Ramos (cell line): ENCODE results near the gene RPS6KL1.

Source experiments
- in situ Hi-C: fragments of 300-500 bp; cut with MboI; formaldehyde crosslinking; loops from one replicate; pipeline ENCODE4 v1.14.3; 2022; ENCODE audit warnings: low sequenced_read_pairs; ENCODE audit not compliant: unreplicated experiment

RPS6KL1 gene

DNA sequence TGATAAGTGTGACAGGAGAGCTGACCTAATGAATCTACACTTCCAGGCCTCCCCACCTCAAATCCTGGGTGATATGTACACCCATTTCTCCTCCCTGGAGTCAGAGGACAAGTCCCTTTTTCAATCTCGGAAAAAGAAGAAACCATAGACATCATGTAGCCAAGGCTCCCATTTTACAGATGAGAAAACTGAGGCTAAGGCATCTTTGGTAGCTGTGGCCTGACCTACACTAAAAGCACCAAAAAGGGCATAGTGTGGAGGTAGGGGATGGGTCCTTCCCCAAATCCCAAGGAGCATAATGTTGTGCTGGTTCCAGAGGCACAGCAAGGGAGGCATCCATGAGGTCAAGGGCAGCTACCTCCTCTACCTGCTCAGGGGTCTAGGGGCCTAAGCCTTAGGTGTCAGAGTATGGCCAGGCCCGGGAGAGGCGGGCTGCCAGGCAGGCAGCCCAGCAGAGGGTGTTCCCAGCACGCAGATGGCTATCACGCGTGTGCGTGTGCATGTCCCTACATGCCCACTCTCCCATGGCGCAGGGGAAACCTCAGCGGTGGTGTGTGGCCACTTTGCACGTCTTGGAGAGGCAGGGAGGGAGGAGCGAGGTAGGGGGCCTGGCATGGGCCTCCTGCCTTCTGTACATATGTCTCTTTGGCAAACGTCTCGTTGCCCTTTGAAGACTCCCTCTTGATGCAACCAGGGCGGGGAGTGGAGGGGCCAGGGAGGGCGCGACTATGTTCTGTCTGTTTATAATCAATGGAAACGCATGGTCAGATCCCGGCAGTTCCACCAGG lies 29.8 kb upstream of the RPS6KL1 start:
- in situ Hi-C loops: no loop called here

DNA sequence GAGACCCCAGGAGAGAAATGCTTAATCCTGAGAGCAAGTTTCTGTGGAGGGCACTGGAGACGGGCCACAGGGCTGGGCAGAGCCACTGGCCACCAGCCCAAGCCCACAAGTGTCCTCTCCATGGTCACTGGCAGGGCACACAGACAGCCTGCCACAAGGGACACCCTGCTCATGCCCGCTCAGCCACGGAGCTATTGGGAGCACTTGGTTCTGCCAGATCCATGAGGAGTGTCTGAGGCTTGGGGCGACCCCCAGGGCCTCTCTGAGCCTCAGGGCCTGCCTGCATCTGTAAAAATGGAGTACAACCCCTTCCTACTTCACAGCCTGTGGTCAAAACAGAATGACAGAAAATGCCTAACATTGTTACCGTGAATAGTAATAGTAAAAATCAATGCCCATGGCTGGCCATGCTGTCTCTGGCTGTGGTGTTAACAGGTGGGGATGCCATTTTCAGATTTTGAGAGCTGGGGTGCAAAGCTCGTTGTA lies 29.2 kb upstream of the RPS6KL1 start:
- in situ Hi-C loops: no loop called here

DNA sequence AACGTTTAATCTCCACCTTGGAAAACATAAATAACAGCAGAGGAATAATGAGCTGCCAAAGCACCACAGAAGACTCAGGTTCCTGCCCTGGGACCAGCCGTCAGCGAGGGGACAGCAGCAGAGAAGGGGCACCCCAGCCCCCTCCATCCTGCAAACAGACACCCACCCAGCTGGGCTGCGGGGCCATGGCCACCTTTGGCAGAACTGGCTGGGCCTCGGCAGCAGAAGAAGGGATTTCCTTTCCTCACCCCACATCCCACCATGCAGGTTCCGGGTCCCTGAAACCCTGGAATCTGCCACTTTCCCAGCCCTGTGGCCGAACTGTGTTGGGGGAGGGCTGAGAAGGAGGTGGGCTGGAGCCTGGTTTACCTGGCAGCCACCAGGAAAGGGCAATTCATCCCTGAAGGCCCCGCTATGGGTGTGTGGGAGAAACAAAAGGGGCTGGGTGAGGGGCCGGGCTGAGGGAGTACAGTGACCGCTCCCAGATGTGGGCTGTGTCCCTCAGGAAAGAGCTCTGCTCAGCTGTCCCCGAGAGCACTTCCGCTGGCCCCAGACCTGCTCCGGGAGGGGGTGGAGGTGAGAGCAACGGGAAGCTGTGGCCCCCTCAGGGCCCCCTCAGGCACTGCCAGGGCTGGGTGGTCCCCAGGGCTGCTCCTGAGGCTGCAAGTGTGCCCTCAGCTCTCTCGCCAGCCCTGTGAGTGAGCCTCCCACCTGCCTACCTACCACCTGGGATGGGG lies 28.6 kb upstream of the RPS6KL1 start:
- in situ Hi-C loops: no loop called here

DNA sequence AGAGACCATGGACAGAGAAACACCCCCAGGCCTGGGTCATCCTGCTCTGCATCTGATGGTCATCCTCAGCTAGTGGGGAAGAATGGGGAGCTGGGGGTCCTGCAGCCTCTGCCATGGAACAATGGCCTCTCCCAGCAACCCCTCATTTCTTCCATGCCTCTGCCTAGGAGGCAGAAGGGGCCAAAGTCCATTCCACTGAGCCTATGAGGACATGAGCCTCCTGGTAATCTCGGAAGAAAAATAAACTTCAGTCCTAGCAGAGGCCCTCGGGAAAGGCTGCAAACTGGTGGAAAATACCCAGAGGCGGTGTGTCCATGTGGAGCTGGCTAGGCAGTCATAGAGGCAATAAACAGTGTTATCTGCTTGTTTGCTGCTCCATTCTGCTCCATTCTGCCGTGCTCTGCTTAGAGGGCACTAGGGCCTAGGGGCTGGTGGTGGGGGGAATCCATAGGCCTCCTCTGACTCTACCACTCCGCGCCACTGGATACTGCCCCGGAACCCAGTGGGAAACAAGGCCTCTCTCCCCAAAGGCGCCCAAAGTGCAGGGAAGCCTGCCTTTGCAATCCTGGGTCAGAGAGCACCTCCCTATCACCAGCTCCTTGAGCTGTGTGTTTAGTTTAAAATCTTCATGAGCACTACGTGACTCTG lies 27.9 kb upstream of the RPS6KL1 start:
- in situ Hi-C loops: no loop called here

DNA sequence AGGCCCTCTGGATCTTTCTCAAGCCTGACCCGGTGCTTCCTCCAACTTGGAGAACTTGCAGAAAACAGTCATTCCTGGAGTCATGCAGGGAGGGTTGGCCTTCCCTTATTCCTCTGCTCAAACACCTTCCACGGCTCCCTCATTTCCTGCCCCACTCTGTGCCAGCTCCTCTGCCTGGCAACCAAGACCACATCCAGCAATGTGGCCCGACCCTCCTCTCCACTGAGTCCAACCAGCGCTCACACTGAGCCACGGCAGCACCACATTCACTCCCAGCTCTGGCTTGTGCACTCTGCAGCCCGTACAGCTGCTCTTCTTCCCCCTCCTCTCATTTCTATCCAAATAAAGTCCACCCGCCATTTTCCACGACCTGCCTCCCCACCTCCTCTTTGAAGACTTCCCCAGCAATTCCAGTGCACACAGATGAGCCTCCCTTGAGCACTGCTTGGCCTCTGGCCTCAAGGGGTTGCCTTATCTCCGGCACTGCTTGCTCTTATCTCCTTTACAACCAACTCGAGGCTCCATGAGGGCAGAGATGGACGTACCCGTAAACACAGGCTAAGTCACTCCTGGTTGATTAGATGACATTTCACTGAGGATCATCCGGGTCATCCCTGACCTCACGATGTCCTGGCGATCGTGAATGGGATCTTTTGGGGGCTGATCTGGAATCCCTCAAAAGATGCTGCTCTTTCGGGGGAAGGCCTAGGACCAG lies 27.0 kb upstream of the RPS6KL1 start:
- in situ Hi-C loops: no loop called here

DNA sequence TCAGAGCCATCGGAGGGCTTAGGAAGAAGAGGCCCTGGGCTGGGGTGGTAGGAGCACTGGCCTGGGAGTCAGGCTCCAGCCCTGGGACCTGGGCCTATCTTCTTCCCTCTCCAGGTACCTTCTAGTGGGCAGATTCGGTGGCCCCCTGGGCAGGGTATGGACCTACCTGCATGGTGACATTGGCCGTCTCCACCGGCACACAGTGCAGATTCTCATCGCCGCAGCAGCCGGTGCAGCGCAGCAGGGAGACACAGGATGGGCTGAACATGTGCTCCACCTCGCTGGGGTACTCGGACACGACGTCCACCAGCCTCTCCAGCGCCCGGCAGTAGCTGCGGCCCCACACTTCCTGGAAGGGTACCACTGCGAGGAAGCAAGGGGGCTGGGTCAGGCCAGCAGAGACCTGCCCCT lies 26.1 kb upstream of the RPS6KL1 start:
- in situ Hi-C loops: no loop called here

DNA sequence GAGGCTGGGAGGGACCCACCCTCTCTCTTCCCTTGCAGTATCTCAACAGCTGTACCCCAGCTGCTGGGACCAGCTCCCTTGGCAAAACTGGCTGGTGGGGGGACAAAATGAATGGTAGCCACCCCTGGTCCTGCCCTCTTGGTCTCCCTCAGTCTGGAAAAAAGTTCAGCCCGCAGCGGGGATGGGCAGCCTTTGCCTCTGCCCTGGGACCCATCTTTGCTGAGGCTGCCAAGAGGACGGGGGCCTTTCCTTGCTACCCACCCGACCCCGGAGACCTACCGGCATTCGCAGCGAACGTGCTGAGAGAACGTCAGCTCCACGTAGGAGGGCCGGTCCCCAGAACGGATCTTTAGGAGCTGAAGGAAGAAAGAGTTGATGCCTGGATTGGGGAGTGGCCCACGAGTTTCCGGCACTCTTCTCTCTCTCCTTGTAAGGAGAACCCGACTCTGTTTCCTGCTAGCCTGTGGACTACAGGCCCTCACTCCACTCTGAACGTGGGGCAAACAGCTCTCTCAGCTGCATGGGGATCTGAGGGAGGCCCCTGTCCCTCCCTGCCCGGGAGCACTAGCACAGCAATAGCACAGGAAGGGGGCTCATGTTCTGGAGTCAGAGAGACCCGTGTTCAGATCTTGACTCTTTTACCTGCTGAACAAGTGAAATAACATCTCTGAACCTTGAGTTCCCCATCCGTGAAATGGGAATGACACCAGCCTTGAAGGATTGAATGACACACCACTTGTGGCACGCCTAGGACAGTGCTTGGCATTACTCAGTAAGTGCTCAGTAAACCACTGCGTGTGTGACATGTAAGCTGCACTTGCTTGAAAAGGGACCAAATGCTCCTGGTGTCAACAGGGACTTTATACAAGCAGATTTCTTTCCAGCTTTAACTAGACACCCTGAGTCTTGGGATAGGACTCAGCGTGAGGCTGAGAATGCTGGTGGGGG lies 25.4 kb upstream of the RPS6KL1 start:
- in situ Hi-C loops: no loop called here

DNA sequence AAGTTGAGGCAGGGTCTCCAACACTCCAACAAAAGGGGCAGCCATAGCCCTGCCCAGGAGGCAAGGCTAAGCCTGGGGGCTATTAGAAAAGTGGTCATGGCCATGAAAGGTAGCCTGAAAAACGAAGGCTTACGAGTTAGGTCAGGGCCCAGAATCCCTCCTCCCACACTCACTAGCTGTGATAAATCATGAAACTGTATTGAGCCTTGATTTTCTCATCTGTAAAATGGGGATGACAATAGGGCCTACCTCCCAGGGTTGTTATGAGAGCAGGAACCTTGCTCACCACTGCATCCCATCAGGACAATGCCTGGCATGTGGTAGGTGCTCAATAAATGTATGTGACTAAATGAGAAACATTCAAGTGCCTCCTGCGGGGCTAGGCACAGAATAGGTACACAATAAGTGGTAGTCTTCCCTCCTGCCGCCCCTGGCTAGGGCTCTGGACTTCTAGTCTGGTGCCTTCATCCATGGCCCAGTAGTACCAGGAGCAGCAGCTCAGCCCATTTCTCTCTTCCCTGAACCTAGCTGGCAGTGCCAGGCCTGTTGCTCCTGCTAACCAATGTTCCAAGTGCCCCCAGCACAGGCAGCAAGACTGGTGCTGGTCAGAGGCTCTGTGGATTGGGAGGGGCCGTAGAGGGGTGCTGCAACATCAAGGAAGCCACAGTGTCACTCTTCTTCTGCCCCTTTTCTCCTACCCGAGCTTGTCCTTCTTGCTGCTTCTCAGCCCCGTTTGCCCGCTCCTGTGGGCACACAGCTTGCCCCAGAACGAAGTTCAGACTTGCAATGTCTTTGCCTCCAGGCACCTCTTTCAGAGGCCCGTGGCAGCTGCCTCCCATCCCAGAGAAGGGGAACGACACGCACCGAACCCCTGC lies 24.5 kb upstream of the RPS6KL1 start:
- in situ Hi-C loops: no loop called here

DNA sequence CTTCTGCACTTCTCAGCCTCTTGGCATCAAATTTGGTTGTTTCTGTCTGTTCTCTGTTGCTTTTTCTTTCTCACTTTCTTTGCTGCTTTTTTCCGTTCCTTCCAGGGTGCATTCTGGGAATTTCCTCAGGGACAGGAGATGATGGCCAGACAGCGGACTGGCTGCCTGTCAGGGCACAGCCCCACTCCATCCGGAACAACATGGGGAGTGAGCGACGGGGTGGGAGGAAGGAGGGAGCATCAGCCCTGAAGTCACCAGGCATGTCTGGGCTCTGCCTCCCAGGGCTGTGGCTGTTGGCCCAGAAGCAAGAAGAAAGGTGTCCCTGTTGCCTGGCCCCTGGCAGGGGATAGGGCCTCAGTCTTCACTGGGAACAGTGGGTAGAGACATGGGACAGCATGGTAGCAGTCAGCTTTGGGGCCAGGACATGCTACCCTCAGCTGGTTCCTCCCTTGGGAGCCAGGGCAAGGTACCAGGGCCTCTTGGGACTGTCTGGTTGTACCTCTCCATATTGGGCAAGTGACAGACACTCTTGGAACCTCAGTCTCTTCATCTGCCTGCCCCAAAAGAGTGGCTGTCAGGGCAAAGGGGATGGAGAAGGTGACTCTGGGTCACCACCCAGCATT lies 23.7 kb upstream of the RPS6KL1 start:
- in situ Hi-C loops: no loop called here

DNA sequence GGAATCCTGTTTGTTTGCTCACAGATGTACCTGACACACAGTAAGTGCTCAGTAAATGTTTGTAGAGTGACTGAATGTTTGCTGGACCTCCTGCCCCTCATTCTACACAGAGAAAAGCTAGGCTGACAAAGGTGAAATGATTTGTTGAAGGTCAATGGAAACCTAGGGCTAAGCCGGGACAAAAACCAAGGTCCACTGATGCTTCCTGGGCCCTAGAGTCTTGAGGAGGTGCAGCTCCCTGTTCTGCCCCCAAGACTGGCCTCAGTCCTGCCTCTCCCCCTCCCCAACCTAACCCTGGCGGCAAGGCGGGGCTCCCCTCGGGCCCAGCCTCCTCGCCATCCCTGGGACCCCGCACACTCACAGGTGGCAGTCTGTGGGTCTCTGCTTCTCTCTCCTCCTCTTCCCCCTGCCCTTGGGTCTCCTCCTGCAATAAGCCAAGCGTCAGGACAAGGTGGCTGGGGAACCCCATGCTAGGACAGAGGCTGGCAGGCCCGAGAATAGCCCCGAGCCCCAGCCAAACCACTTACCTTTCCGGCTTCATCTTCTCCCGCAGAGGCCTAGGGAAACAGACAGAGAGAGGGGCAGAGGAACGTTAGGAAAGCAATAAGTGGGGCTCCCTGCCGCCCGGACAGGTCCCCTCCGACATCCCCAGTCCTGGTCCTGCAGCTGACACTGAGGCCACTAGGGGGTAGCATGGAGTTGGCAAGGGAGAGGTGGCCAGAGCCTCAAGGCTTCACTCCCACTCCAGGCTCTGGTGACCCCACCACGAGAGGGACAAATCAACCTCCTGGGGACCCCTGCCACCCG lies 23.0 kb upstream of the RPS6KL1 start:
- in situ Hi-C loops: no loop called here

DNA sequence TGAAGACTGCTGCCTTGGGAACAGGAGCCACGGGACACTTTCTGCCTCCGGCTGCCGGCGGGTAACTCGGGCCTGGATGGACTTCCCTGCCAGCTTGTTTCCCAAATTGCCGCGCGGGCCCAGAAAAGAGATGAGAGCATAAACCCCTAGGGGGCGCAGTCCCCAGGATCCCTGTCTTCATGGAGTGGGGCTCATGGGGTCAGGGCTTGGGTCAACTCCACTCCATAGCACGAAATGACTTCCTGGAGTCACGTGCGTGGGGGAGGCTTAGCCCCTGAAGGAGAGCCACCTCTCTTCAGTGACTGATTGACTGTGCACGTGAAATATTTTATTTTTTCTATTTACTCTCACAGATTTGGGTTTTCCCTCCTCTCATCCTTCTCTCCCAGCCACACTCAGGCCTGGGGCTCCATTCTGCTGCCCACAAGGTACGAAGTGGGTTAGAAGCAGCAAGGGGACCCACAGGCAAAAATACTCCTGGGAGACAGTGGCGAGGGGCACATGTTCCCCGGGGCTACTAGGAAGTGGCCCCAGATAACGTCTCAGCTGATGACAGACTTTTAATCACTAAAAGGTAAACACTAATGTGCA lies 22.3 kb upstream of the RPS6KL1 start:
- in situ Hi-C loops: no loop called here

DNA sequence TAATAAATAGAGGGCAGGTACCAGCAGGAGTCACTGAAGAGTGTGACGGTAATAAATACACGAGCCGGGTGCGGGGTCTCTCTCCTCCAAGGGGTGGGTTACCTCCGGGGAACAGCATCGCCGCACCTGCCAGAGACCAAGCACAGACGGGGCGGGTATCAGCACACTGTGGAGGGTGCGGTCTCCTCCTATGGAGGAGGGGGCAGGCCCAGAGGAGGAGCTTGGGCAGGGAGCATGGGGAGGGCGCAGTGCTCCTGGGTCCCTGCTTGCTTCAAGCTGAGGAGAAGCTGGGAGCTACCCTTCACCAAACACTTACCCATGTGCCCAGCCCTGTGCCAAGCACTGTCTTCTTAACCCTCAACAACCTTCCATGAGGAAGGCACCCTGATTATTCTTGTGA lies 19.5 kb upstream of the RPS6KL1 start:
- in situ Hi-C loops: no loop called here

DNA sequence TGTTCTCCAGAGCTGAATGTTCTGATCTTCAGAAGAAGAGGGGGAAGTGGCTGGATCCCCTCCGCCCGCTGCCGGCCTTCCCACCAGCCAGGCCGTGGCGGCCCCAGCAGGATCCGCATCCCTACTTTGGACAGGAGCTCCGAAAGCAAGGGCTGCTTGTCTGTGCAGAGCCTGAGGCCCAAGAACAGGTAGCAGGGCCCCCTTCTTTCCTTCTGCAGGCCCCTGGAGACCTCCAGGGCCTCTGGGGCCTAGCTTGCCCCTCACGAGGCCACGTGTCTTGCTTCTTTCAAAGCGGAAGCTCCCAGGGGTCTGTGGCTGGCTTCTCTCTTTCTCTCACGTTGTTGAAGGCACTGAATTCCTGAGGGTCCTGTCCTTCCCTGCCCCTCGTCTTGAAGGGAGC lies 19.1 kb upstream of the RPS6KL1 start:
- in situ Hi-C loops: no loop called here

DNA sequence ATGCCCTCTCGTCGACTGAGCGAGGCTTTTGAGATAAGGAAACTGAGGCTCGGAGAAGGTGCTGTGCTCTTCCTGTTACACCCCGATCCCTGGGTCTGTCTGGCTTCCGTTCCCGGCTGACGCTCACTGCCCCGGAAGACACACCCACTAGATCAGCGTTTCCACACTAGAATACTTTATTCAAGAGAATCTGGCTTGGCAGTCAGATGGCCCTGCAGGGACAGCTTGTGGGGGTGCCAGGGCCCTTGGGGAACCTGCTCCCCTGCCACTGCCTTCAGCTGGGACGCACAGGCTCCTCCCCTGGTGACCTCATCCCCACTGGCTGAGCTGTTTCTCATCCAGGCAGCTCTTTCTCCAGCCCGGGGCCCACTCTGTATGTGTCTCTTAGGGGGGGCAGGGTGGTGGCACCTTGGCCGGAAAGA lies 18.6 kb upstream of the RPS6KL1 start:
- in situ Hi-C loops: no loop called here

DNA sequence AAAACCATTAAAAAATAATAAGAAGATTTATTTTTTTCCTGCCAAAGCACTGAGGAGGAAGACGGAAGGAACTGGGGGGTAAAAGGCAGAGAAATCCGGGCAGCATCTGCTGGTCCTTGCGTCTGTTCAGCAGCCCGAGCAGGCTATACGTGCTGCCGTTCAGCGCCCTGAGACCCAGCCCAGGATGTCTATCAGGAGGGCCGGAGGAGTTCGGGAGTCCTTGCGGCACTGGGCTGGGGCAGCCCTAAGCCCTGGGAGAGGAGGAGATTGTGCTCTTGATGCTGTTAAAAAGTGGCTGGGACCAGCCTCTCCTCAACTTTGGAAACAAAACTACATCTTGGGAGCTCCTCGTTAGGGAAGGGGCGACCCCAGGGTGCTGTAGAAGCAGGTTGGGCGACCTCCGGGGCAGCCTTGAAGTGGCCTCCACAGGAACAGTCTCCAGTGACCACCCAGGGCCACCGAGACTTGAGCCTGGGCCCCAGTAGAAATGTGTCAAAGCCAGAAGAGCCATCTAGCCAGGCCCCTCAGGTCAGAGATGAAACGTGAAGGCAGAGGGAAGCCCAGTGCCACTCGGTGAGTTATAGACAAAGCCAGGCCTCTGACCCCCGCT lies 18.0 kb upstream of the RPS6KL1 start:
- in situ Hi-C loops: no loop called here
